HepG2 (cell line): ENCODE measurements around the gene ITPK1. TPM values are rescaled to one million over a fixed set of nuclear protein-coding genes. Genes with fewer than 3 reads are reported as not detected.

ENCODE experiments used
- ATAC-seq: fragments of 200-7000 bp; cut with Tn5 transposase; 3 replicates; pipeline ENCODE4 v1.9.1; 2020; ENCODE audit warnings: mild to moderate bottlenecking, moderate library complexity
- BruUV-seq: library from RNA; stranded (reverse); fragments of 400-500 nt; replicated peaks from 2 replicates; lab custom pipeline; 2021; lab: Mats Ljungman, UMichigan
- CTCF ChIA-PET: fragments of 300-600 bp; formaldehyde crosslinking; extraction: SDS; loops from one replicate; lab custom pipeline; 2021; ENCODE audit warnings: low total read pairs, inconsistent platforms, low intra/inter-chr PET ratio; lab: Yijun Ruan, JAX
- POLR2A ChIA-PET: fragments of 350-600 bp; sonication (Branson Sonifier 250); formaldehyde crosslinking; loops from one replicate; lab custom pipeline; 2020; ENCODE audit warnings: antibody characterized with exemption, inconsistent platforms; lab: Yijun Ruan, JAX
- DNase-seq: peaks from one replicate; pipeline ENCODE4 v3.0.0-alpha.2; 2015; ENCODE audit warnings: low spot score
- FAIRE-seq: peaks from 3 replicates; lab custom pipeline; 2011; peaks lifted over from hg19 to GRCh38; lab: Jason Lieb, UNC
- H2AFZ ChIP-seq: one replicate; pipeline ENCODE4 v1.6.1; 2011; ENCODE audit warnings: low read length, inconsistent platforms
- H3K27ac ChIP-seq: fragments of 300-600 bp; 3 replicates; pipeline ENCODE4 v1.8.0; 2011; ENCODE audit warnings: mixed run types, mild to moderate bottlenecking, mixed read lengths, low read length, inconsistent platforms; ENCODE audit not compliant: insufficient read depth; ENCODE audit errors: extremely low read length
- H3K27me3 ChIP-seq, 2 experiments: fragments of 200-600 bp in 1 of 2; 2 replicates in 1 of 2; 3 replicates in 1 of 2; pipeline versions ENCODE4 v1.6.0 to v1.8.0; 2011; ENCODE audit warnings: low read length in 2 of 2, mild to moderate bottlenecking in 2 of 2, moderate library complexity in 2 of 2, inconsistent platforms in 1 of 2; ENCODE audit not compliant: insufficient read depth in 2 of 2, control insufficient read depth in 1 of 2
- H3K36me3 ChIP-seq, 2 experiments: fragments of 200-600 bp in 1 of 2; replicated peaks in 1 of 2; 2 replicates in 1 of 2; 3 replicates in 1 of 2; pipeline versions ENCODE4 v1.5.1 to v1.8.0; 2011; ENCODE audit warnings: low read length in 2 of 2, inconsistent platforms in 1 of 2; ENCODE audit not compliant: insufficient read depth in 2 of 2, control insufficient read depth in 1 of 2
- H3K4me1 ChIP-seq: 2 replicates; pipeline ENCODE4 v1.5.1; 2012; ENCODE audit warnings: low read length, inconsistent platforms; ENCODE audit not compliant: insufficient read depth
- H3K4me2 ChIP-seq: 2 replicates; pipeline ENCODE4 v1.6.0; 2011; ENCODE audit warnings: low read depth, low read length, inconsistent platforms
- H3K4me3 ChIP-seq, 3 experiments: fragments of 200-600 bp in 1 of 3; sonication (generic), shearing (Covaris generic) in 1 of 3; replicated peaks in 1 of 3; 2 replicates each; pipeline ENCODE4 v1.5.1; 2011 to 2016; ENCODE audit warnings: low read length in 3 of 3, inconsistent platforms in 2 of 3, low read depth in 2 of 3, mild to moderate bottlenecking in 2 of 3, control low read depth in 1 of 3, mixed read lengths in 1 of 3; ENCODE audit not compliant: insufficient read depth in 1 of 3
- H3K79me2 ChIP-seq: one replicate; pipeline ENCODE4 v1.6.1; 2011; ENCODE audit warnings: low read length, inconsistent platforms; ENCODE audit not compliant: insufficient read depth
- H3K9ac ChIP-seq: 2 replicates; pipeline ENCODE4 v1.6.0; 2011; ENCODE audit warnings: mild to moderate bottlenecking, low read depth, low read length, inconsistent platforms; ENCODE audit not compliant: insufficient read depth
- H3K9me3 ChIP-seq: 2 replicates; pipeline ENCODE4 v1.5.1; 2012; ENCODE audit warnings: mild to moderate bottlenecking, low read length
- H4K20me1 ChIP-seq: 2 replicates; pipeline ENCODE4 v1.6.0; 2011; ENCODE audit warnings: inconsistent platforms, mild to moderate bottlenecking, low read length, moderate library complexity; ENCODE audit not compliant: insufficient read depth
- NFYB ChIP-seq: sonication (generic); formaldehyde crosslinking; IDR thresholded peaks from 2 replicates; pipeline ENCODE4 v1.4.0; 2020; ENCODE audit warnings: missing genetic modification reagents
- NFYC ChIP-seq: IDR thresholded peaks from 2 replicates; pipeline ENCODE4 v1.6.1; 2016; ENCODE audit warnings: missing genetic modification reagents, missing compliant biosample characterization
- ZNF615 ChIP-seq: sonication (generic); formaldehyde crosslinking; IDR thresholded peaks from 2 replicates; pipeline ENCODE4 v1.5.0; 2020; ENCODE audit warnings: mild to moderate bottlenecking, missing genetic modification reagents, borderline replicate concordance
- ZNF670 ChIP-seq: sonication (generic); formaldehyde crosslinking; IDR thresholded peaks from 2 replicates; pipeline ENCODE4 v1.8.0; 2022; ENCODE audit warnings: mild to moderate bottlenecking, missing genetic modification reagents, borderline replicate concordance
- ZSCAN30 ChIP-seq: sonication (generic); formaldehyde crosslinking; IDR thresholded peaks from 2 replicates; pipeline ENCODE4 v1.5.0; 2020; ENCODE audit warnings: mild to moderate bottlenecking, missing genetic modification reagents
- WGBS: methylation state at CpG from one replicate; pipeline ENCODE4 v1.1.6; 2017; ENCODE audit warnings: low lambda C conversion rate; 5-methylcytosine and 5-hydroxymethylcytosine counted together
- in situ Hi-C: cut with HindIII; loops from 2 replicates; pipeline ENCODE4 v1.10.0; 2017; ENCODE audit warnings: low pct_unique_long_range_greater_than_20kb; ENCODE audit not compliant: extremely low pct_ligation_motif_present
- intact Hi-C: fragments of 100-400 bp; cut with micrococcal nuclease; formaldehyde crosslinking; loops from one replicate; pipeline ENCODE4 v1.10.0; 2022; ENCODE audit not compliant: unreplicated experiment
- polyA plus RNA-seq, 8 experiments: library from polyadenylated mRNA; depleted of rRNA in 3 of 8; stranded (reverse) in 7 of 8; unstranded in 1 of 8; fragments of >200 nt; fragmentation: Illumina TruSeq in 4 of 8; extraction: Trizol in 4 of 8; gene quantifications; 2 replicates each; pipeline versions ENCODE4 v1.2.1 to v1.2.3, GENCODE V29; 2011 to 2016; ENCODE audit warnings: low read depth in 4 of 8, missing spikeins in 1 of 8, mixed read lengths in 1 of 8; ENCODE audit not compliant: insufficient read depth in 1 of 8
- total RNA-seq, 5 experiments: library from RNA; depleted of rRNA; stranded (reverse); fragments of >200 nt; fragmentation: Illumina TruSeq; extraction: Trizol; gene quantifications; 2 replicates each; pipeline ENCODE4 v1.2.3, GENCODE V29; 2016; ENCODE audit warnings: low read depth in 1 of 5

The ITPK1 gene
- total and polyA plus RNA-seq, 2 of the 13 experiments (the other 11 are each of a cell fraction or from before 2014, with no cell fraction given), result 20.5 to 47.5 TPM

GRCh38 chr14:93148979-93149378 lies 33.3 kb upstream of the ITPK1 start:
- no peaks in the 10 kb centered on the region for H3K79me2 ChIP-seq
- no peak overlapping the region for H3K9ac ChIP-seq
- no TSS peak for BruUV-seq
- no peak overlapping the region for H3K4me2 ChIP-seq
- ChIA-PET POLR2A (no interaction called here), CTCF (no interaction called here)
- intact Hi-C loops, result no loop called here
- TF ChIP-seq NFYB (CRISPR knock-in tag) (peak; percentile 47; the same call in 1 of the 2 replicates), NFYC (CRISPR knock-in tag) (peak; percentile 55), ZNF615 (CRISPR knock-in tag) (no peak), ZSCAN30 (CRISPR knock-in tag) (no peak)
- H3K9me3 ChIP-seq, result no peaks in the 10 kb centered on the region
- no peaks in the 10 kb centered on the region for H3K36me3 ChIP-seq
- WGBS, result 98% methylated on average over 5 of the region's 8 CpGs
- in situ Hi-C loops, result no loop called here
- DNase-seq, result no peak
- H3K27ac ChIP-seq, result no peak overlapping the region
- H4K20me1 ChIP-seq, result no peaks in the 10 kb centered on the region
- no peak overlapping the region for H2AFZ ChIP-seq
- H3K4me1 ChIP-seq, result peaks cover 60% of the 10 kb centered on the region
- FAIRE-seq, result no peak
- no peak for ATAC-seq
- H3K4me3 ChIP-seq, result no peak overlapping the region
- H3K27me3 ChIP-seq, result no peaks in the 10 kb centered on the region; a peak in 1 of 5 replicates

GRCh38 chr14:93146119-93146518 lies 30.4 kb upstream of the ITPK1 start:
- no peak for TF ChIP-seq ZNF670 (CRISPR knock-in tag)
- ChIA-PET CTCF (no interaction called here), POLR2A (no interaction called here)
- Histone ChIP-seq H3K27me3 (no peaks in the 10 kb centered on the region; a peak in 1 of 5 replicates), H3K27ac (no peak overlapping the region), H2AFZ (no peak overlapping the region), H3K36me3 (no peaks in the 10 kb centered on the region), H3K9ac (0 out of 2 replicates have a peak overlapping the region, but pooled peaks have one; percentile 13), H3K4me3 (no peak overlapping the region), H3K4me1 (peaks cover 69% of the 10 kb centered on the region), H3K9me3 (no peaks in the 10 kb centered on the region), H3K4me2 (peak overlapping the region; percentile 55; the same call in 1 of the 2 replicates), H4K20me1 (no peaks in the 10 kb centered on the region), H3K79me2 (no peaks in the 10 kb centered on the region)
- in situ Hi-C loops (no loop called here), intact Hi-C loops (no loop called here)
- FAIRE-seq, result no peak
- 10% methylated on average over 7 of the region's 9 CpGs for WGBS
- no TSS peak for BruUV-seq
- no peak for ATAC-seq
- no peak for DNase-seq
